Measurements from ENCODE around the gene AGL. TPM values are rescaled to one million over a fixed set of nuclear protein-coding genes. Genes with fewer than 3 reads are reported as not detected.

The AGL gene
- total and polyA plus RNA-seq, 2 experiments from 2014 or later: 13.4 to 22.9 TPM

DNA sequence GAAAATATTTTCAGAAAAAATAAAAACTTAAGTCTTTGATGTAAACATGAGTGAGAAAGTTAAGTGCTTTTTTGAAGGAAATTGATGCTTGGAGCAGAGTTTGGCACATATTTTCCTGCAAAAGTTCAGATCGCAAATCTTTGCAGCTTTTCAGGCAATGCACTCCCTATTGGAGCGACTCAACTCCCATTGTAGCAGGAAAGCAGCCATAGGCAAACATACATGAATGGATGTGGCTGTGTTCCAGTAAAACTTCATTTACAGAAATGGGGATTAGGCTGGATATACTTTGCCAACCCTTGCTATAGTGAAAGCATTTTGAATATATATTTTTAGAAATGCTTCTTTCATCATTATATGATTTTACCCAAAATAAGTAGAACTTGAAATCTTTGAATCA, 8.1 kb downstream of the AGL start:
- no peak overlapping the region for H3K4me2 ChIP-seq
- TF ChIP-seq EZH2 (IDR thresholded peaks at IDR 0.05; ENCODE audit: low read depth, unreplicated experiment) (no peak), ZNF114 (CRISPR knock-in tag; IDR thresholded peaks at IDR 0.05) (no peak), CREB1 (CRISPR knock-in tag; IDR thresholded peaks at IDR 0.05; ENCODE audit: low read depth) (no peak), STAT1 (IDR thresholded peaks at IDR 0.05; ENCODE audit: unreplicated experiment) (no peak), ZNF331 (CRISPR knock-in tag; IDR thresholded peaks at IDR 0.05; ENCODE audit: low read depth) (no peak), REST (IDR thresholded peaks at IDR 0.05; ENCODE audit: unreplicated experiment) (no peak), POLR2AphosphoS5 (IDR thresholded peaks at IDR 0.05; ENCODE audit: low read depth) (no peak), NANOG (IDR thresholded peaks at IDR 0.05; ENCODE audit: borderline replicate concordance) (no peak), EZH2phosphoT487 (IDR thresholded peaks at IDR 0.05; ENCODE audit: unreplicated experiment) (no peak)
- TF ChIP-seq, protein P1, sequence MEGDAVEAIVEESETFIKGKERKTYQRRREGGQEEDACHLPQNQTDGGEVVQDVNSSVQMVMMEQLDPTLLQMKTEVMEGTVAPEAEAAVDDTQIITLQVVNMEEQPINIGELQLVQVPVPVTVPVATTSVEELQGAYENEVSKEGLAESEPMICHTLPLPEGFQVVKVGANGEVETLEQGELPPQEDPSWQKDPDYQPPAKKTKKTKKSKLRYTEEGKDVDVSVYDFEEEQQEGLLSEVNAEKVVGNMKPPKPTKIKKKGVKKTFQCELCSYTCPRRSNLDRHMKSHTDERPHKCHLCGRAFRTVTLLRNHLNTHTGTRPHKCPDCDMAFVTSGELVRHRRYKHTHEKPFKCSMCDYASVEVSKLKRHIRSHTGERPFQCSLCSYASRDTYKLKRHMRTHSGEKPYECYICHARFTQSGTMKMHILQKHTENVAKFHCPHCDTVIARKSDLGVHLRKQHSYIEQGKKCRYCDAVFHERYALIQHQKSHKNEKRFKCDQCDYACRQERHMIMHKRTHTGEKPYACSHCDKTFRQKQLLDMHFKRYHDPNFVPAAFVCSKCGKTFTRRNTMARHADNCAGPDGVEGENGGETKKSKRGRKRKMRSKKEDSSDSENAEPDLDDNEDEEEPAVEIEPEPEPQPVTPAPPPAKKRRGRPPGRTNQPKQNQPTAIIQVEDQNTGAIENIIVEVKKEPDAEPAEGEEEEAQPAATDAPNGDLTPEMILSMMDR (conservative IDR thresholded peaks at IDR 0.05; ENCODE audit: low read depth in 2 of 2): no peak
- TF ChIP-seq, protein P2, sequence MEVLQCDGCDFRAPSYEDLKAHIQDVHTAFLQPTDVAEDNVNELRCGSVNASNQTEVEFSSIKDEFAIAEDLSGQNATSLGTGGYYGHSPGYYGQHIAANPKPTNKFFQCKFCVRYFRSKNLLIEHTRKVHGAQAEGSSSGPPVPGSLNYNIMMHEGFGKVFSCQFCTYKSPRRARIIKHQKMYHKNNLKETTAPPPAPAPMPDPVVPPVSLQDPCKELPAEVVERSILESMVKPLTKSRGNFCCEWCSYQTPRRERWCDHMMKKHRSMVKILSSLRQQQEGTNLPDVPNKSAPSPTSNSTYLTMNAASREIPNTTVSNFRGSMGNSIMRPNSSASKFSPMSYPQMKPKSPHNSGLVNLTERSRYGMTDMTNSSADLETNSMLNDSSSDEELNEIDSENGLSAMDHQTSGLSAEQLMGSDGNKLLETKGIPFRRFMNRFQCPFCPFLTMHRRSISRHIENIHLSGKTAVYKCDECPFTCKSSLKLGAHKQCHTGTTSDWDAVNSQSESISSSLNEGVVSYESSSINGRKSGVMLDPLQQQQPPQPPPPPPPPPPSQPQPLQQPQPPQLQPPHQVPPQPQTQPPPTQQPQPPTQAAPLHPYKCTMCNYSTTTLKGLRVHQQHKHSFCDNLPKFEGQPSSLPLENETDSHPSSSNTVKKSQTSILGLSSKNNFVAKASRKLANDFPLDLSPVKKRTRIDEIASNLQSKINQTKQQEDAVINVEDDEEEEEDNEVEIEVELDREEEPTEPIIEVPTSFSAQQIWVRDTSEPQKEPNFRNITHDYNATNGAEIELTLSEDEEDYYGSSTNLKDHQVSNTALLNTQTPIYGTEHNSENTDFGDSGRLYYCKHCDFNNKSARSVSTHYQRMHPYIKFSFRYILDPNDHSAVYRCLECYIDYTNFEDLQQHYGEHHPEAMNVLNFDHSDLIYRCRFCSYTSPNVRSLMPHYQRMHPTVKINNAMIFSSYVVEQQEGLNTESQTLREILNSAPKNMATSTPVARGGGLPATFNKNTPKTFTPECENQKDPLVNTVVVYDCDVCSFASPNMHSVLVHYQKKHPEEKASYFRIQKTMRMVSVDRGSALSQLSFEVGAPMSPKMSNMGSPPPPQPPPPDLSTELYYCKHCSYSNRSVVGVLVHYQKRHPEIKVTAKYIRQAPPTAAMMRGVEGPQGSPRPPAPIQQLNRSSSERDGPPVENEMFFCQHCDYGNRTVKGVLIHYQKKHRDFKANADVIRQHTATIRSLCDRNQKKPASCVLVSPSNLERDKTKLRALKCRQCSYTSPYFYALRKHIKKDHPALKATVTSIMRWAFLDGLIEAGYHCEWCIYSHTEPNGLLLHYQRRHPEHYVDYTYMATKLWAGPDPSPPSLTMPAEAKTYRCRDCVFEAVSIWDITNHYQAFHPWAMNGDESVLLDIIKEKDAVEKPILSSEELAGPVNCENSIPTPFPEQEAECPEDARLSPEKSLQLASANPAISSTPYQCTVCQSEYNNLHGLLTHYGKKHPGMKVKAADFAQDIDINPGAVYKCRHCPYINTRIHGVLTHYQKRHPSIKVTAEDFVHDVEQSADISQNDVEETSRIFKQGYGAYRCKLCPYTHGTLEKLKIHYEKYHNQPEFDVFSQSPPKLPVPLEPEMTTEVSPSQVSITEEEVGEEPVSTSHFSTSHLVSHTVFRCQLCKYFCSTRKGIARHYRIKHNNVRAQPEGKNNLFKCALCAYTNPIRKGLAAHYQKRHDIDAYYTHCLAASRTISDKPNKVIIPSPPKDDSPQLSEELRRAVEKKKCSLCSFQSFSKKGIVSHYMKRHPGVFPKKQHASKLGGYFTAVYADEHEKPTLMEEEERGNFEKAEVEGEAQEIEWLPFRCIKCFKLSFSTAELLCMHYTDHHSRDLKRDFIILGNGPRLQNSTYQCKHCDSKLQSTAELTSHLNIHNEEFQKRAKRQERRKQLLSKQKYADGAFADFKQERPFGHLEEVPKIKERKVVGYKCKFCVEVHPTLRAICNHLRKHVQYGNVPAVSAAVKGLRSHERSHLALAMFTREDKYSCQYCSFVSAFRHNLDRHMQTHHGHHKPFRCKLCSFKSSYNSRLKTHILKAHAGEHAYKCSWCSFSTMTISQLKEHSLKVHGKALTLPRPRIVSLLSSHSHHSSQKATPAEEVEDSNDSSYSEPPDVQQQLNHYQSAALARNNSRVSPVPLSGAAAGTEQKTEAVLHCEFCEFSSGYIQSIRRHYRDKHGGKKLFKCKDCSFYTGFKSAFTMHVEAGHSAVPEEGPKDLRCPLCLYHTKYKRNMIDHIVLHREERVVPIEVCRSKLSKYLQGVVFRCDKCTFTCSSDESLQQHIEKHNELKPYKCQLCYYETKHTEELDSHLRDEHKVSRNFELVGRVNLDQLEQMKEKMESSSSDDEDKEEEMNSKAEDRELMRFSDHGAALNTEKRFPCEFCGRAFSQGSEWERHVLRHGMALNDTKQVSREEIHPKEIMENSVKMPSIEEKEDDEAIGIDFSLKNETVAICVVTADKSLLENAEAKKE (CRISPR knock-in tag; IDR thresholded peaks at IDR 0.05): no peak

More for the DNA sequence above, 8.1 kb downstream of the AGL start:
- Mint-ChIP-seq H3K27ac (no peak overlapping the region), H3K36me3 (ENCODE audit: low read depth) (peaks cover 41% of the 10 kb centered on the region), H3K27me3 (ENCODE audit: insufficient read depth, low read depth, poor library complexity) (no peaks in the 10 kb centered on the region), H3K4me1 (no peaks in the 10 kb centered on the region), H3K9me3 (peaks cover 4% of the 10 kb centered on the region; the same call in 1 of the 3 replicates), H3K4me3 (no peak overlapping the region)
- no peaks in the 10 kb centered on the region for H3K27me3 ChIP-seq (ENCODE audit: insufficient read depth)
- ATAC-seq (no peak), DNase-seq (ENCODE audit: low spot score) (no peak)
- H3K36me3 ChIP-seq (ENCODE audit: insufficient read depth): 0 out of 2 replicates have a peak, but pooled peaks cover 8% of the 10 kb centered on the region
- no peaks in the 10 kb centered on the region for H3K4me1 ChIP-seq (ENCODE audit: insufficient read depth)
- H3K9me2 ChIP-seq (ENCODE audit: insufficient read depth): no peaks in the 10 kb centered on the region
- H3K4me3 ChIP-seq: no peak overlapping the region
- H3F3A ChIP-seq (replicated peaks; ENCODE audit: low read depth): no peaks in the 10 kb centered on the region
- no peaks in the 10 kb centered on the region for H4K20me1 ChIP-seq (replicated peaks; ENCODE audit: insufficient read depth)
- H3K79me2 ChIP-seq (replicated peaks; ENCODE audit: insufficient read depth): no peaks in the 10 kb centered on the region
- no peak overlapping the region for H3K27ac ChIP-seq (ENCODE audit: low read depth)
- H2AFZ ChIP-seq: no peak overlapping the region

Data from GM23338 (cell line).